IPS-11a (cell line): ENCODE results near the gene SCP2.

Experiments
- H3K4me3 ChIP-seq: one replicate; pipeline ENCODE4 v1.5.1; 2013; ENCODE audit warnings: low read depth, low read length, control low read depth

Gene SCP2

GRCh38 chr1:53066488-53066887 lies 139.4 kb downstream of the SCP2 start:
- H3K4me3 ChIP-seq, result no peak overlapping the region

DNA sequence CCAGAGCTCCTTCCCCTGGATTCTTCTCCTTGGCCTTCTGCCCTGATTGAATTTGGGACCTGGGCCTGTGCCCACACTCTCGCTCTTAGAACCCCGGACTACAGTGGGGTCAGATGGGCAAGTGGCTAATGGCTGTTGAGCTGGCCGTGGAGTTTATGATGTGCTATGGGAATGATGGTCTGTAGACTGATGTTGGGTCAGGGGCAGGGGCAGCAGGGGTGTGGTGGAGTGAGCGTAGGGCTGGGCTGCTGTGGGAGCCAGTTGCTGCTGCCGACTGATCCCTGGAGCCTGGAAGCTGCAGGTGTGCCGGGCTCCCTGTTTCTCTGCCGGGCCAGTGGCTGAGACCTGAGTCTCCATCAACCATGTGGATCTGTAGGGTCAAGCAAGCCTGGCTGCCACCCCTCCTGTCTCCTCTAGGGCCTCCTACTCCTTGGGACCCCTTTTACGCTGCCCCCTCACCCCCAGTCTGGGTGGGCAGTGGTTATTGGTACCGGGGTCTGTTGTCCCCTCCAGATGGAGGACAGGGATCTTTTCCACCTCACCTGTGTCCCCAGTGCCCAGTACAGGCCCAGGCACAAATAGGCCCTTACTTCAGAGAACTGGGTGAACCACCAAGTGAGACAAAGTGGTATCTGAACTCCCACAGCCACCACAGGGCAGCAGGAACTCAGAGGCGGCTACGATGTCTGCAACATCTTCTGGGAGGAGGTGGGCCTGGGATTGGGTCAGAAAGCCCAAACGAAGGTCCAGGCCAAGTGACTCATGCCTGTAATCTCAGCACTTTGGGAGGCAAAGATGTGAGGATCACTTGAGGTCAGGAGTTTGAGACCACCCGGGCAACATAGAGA lies 140.0 kb downstream of the SCP2 start:
- H3K4me3 ChIP-seq, result no peak overlapping the region

DNA sequence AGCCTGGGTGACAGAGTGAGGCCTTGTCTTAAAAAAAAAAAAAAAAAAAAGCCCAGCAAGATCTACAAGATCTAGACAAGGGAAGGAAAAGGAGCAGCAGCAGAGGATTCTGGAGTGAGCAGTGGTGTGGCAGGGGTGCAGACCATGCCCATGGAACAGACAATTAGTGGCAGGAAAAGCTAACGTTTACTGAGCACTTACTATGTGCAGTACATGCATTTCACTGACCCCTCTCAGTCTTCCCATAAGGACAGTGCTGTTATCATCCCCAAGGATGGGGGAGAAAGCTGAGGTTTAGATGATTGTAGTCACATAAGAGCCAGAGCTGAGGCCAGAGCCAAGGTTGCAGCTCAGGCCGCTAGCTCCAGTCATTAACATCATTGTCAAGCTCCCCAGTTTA lies 140.8 kb downstream of the SCP2 start:
- H3K4me3 ChIP-seq, result no peak overlapping the region

DNA sequence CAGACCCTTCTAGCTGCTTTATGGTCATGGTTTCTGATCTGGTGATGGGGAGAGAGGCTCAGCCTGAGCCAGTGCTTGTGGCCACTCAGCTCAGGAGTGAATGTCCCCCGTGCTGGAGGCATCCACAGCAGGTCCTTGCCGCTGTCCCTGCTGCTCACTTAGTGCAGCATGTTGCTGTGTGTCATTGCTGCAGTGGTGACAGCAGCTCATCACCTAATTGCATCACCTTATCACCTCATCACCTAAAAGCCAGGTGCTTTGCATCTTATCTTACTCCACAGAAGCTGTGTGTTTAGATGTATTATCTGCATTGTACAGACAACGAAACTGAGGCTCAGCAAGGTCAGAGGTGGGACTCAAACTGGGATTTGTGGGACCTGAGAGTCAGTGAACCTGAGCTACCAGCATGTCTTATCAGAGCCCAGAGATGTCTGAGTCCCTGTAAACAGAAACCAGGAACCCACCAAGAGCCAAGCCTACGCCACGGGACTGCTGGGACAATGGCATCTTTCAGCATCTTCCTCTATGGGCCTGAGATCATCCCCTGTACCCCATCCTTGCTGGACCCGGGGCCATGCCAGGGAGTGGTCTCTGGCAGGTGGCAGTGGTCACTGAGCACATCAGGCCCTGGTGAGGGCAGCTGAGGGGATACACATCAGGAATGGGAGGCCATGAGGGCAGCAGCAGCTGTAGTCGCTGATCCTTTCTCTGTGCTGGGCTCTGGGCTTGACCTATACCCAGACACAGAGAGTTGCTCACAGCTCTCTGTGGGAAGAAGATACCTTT lies 141.4 kb downstream of the SCP2 start:
- H3K4me3 ChIP-seq, result no peak overlapping the region

- H3K4me3 ChIP-seq, result no peak overlapping the region
Measured at GRCh38 chr1:53069265-53069662, 142.2 kb downstream of the SCP2 start.

- H3K4me3 ChIP-seq, result no peak overlapping the region
Measured at GRCh38 chr1:53069663-53070327, 142.7 kb downstream of the SCP2 start.

DNA sequence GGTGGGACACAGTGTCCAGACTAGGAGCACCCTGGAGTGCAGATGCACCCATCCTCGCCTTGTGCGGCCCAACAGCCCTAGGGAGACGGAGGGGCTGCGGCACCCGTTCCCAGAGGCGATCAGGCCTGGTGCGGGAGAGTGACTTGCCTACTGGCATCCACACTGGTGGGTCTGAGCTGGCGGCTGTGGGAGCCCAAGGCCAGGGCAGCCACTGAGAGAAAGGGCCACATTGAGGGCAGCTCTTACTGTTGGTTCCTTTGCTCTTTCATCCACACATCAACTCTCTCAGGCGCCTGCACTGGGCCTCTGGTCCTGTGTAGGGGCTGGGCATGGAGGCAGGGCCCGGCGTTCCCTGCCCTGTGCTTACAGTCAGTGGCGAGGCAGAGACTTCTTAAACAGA lies 143.5 kb downstream of the SCP2 start:
- H3K4me3 ChIP-seq, result no peak overlapping the region

DNA sequence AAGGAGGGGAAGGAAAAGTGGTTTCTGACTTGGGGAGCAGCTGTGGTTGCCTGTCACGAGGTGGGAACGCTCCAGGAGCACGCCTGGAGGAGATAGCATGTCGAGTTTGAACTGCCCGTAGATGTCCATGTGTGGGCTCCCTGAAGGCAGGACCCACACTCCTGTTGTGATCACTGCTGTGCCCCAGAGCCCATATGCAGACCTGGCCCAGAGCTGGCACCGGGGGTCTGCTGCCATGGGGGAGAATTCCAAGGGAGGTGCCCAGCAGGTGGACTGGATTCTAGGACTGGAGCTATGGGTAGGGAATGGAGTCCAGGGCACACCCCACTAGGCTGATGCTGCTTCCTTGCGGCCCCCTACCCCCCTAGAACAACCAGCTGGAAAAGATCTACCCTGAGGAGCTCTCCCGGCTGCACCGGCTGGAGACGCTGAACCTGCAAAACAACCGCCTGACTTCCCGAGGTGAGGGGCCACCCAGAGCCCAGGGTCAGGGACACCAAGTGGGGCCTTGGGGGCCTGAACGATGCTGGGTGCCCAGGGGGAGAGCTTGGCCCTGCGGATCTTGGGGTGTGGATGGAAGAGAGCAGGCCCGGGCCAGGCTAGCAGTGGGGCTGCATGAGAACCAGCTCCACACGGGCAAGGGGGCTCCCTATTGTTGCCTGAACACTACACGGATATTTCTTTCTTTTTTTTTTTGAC lies 144.2 kb downstream of the SCP2 start:
- no peak overlapping the region for H3K4me3 ChIP-seq

GRCh38 chr1:53071915-53072314 lies 144.8 kb downstream of the SCP2 start:
- no peak overlapping the region for H3K4me3 ChIP-seq

- no peak overlapping the region for H3K4me3 ChIP-seq
Measured at GRCh38 chr1:53073287-53073686, 146.2 kb downstream of the SCP2 start.

- H3K4me3 ChIP-seq, result no peak overlapping the region
Measured at GRCh38 chr1:53073868-53074311, 146.8 kb downstream of the SCP2 start.

DNA sequence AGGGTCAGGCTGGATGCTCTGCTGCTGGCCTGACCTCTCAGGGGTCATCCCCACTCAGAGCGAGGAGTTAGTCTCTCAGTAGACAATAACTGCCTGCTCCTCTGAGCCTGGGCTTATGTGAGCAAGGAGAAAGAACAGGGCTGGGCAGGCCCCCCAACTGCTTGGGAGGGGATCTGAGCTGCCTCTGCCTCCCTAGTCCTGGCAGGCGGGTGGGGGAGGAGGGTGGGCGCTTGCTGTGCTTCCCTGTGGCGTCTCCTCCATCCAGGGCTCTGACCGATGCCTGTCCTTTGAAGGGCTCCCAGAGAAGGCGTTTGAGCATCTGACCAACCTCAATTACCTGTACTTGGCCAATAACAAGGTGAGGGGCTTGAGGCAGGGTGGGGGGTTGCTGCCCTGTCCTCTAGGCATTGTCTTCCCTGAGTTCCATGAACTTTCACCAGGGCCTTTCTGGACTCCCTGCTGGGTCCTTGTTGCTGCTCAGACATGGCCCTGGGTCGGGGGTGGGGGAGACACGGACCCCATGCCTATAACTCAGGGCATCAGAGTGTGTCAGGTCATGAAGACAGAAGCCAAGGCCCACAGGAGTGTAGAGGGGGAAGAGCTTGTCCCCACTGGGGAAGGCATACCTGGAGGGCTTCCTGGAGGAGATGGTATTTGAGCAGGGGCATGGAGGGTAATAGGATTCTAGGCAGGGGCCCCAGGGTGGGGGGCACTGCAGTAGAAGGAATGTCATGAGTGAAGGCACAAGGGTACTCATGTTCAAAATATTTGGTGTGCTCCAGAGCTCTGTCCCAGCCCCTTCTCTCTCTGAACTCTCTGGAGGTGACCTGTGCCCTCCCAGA lies 147.5 kb downstream of the SCP2 start:
- no peak overlapping the region for H3K4me3 ChIP-seq

- H3K4me3 ChIP-seq, result no peak overlapping the region
Measured at GRCh38 chr1:53075206-53075605, 148.1 kb downstream of the SCP2 start.

- H3K4me3 ChIP-seq, result no peak overlapping the region
Measured at GRCh38 chr1:53075761-53076163, 148.7 kb downstream of the SCP2 start.

GRCh38 chr1:53076165-53076564 lies 149.1 kb downstream of the SCP2 start:
- no peak overlapping the region for H3K4me3 ChIP-seq

GRCh38 chr1:53076721-53077598 lies 149.9 kb downstream of the SCP2 start:
- H3K4me3 ChIP-seq, result no peak overlapping the region

GRCh38 chr1:53077599-53077965 lies 150.5 kb downstream of the SCP2 start:
- no peak overlapping the region for H3K4me3 ChIP-seq

- H3K4me3 ChIP-seq, result no peak overlapping the region
Measured at GRCh38 chr1:53078333-53079101, 151.4 kb downstream of the SCP2 start.
